Measurements from ENCODE around the gene FBH1. TPM values are rescaled to one million over a fixed set of nuclear protein-coding genes. Genes with fewer than 3 reads are reported as not detected.
"Not testable (repeated sequence)": the region's sequence is repeated elsewhere in the genome, so short reads cannot be mapped to it uniquely, and the experiment has no call there.

The FBH1 gene
- total RNA-seq, 1 experiment from 2014 or later, result 72.1 TPM

GRCh38 chr10:5930272-5930671 is 40.2 kb downstream of the FBH1 start:
- H3K4me3 ChIP-seq (ENCODE audit: insufficient read depth, low read depth, low read length), result no peak overlapping the region
- DNase-seq, result no peak
- H3K36me3 ChIP-seq (replicated peaks; ENCODE audit: control insufficient read depth, insufficient read depth, low read length), result peaks cover 31% of the 10 kb centered on the region
- no peaks in the 10 kb centered on the region for H3K27me3 ChIP-seq (ENCODE audit: control insufficient read depth, insufficient read depth, low read length)

GRCh38 chr10:5932345-5932744 is 42.3 kb downstream of the FBH1 start:
- Histone ChIP-seq H3K36me3 (replicated peaks; ENCODE audit: control insufficient read depth, insufficient read depth, low read length) (peaks cover 30% of the 10 kb centered on the region), H3K4me3 (ENCODE audit: insufficient read depth, low read depth, low read length) (no peak overlapping the region), H3K27me3 (ENCODE audit: control insufficient read depth, insufficient read depth, low read length) (no peaks in the 10 kb centered on the region)
- DNase-seq, result no peak

GRCh38 chr10:5933909-5934546 is 44.0 kb downstream of the FBH1 start:
- no peaks in the 10 kb centered on the region for H3K27me3 ChIP-seq (ENCODE audit: control insufficient read depth, insufficient read depth, low read length)
- H3K36me3 ChIP-seq (replicated peaks; ENCODE audit: control insufficient read depth, insufficient read depth, low read length), result peaks cover 25% of the 10 kb centered on the region

GRCh38 chr10:5935628-5936027 is 45.6 kb downstream of the FBH1 start:
- no peak for DNase-seq
- no peaks in the 10 kb centered on the region for H3K27me3 ChIP-seq (ENCODE audit: control insufficient read depth, insufficient read depth, low read length)
- H3K4me3 ChIP-seq (ENCODE audit: insufficient read depth, low read depth, low read length), result no peak overlapping the region
- H3K36me3 ChIP-seq (replicated peaks; ENCODE audit: control insufficient read depth, insufficient read depth, low read length), result peaks cover 16% of the 10 kb centered on the region

More at GRCh38 chr10:5933909-5934546, 44.0 kb downstream of the FBH1 start:
- H3K4me3 ChIP-seq (ENCODE audit: insufficient read depth, low read depth, low read length), result no peak overlapping the region
- DNase-seq, result no peak

GRCh38 chr10:5937016-5937415 is 47.0 kb downstream of the FBH1 start:
- H3K4me3 ChIP-seq (ENCODE audit: insufficient read depth, low read depth, low read length), result no peak overlapping the region
- DNase-seq, result no peak
- no peaks in the 10 kb centered on the region for H3K27me3 ChIP-seq (ENCODE audit: control insufficient read depth, insufficient read depth, low read length)
- H3K36me3 ChIP-seq (replicated peaks; ENCODE audit: control insufficient read depth, insufficient read depth, low read length), result peaks cover 14% of the 10 kb centered on the region

DNA sequence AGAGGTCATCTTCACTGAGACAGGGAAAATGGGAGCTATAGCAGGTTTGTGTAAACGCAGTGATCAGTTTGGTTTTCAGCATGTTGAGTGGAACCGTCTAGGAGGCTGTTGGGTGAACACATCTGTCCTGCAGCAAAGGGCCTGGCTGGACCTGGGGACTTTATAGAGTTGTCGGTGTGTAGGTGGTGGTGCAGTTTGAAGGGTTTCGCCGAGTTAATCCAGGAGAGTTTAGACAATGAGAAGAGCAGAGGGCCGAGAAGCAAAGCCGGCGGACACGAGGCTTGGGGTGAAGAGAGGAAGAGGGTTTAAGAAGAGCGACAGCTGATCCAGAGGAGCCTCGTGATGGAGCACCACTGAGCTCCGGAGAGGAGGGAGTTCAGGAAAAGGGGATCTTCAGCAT is 48.2 kb downstream of the FBH1 start:
- DNase-seq, result no peak
- Histone ChIP-seq H3K4me3 (ENCODE audit: insufficient read depth, low read depth, low read length) (no peak overlapping the region), H3K36me3 (replicated peaks; ENCODE audit: control insufficient read depth, insufficient read depth, low read length) (peaks cover 14% of the 10 kb centered on the region), H3K27me3 (ENCODE audit: control insufficient read depth, insufficient read depth, low read length) (no peaks in the 10 kb centered on the region)

DNA sequence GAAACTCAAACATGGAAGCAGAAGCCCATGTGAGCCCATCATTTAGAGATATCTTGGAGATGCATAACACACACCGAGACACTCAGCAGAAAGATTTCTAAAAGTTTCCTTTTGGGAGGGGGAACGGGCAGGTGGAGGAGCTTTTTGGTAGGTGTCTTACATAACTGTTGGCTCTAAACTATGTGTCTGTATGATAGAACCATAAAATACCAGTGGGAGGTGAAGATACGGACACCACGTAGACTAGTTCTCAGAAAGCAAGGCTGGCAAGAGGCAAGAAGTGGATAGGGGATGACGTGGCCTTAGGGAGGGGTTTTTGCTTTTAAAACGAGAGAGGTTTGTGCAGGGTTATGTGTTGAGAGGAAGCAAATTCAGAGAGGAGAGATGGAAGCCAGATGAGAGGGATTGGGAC is 50.8 kb downstream of the FBH1 start:
- H3K4me3 ChIP-seq (ENCODE audit: insufficient read depth, low read depth, low read length), result no peak overlapping the region
- H3K27me3 ChIP-seq (ENCODE audit: control insufficient read depth, insufficient read depth, low read length), result no peaks in the 10 kb centered on the region
- H3K36me3 ChIP-seq (replicated peaks; ENCODE audit: control insufficient read depth, insufficient read depth, low read length), result peaks cover 13% of the 10 kb centered on the region
- no peak for DNase-seq

DNA sequence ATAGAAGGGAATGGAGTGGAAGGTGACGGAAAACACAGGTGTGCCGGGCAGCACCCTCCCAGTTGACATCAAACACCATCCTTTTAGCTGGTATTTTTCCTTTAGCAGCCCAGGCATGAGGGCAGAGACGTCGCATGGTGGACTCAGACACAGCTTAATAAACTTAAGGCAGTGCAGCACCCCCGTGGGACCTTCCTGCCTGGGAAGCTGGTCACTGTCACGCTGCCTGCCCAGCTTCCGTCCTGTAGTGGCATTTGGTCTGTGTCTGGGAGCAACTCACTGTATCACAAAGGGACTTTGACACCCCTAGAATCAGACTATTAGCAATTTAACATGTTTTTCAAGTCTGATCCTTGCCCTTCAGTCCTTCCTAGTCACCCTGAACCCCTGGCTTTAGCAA is 51.5 kb downstream of the FBH1 start:
- no peak for DNase-seq
- Histone ChIP-seq H3K36me3 (replicated peaks; ENCODE audit: control insufficient read depth, insufficient read depth, low read length) (peaks cover 7% of the 10 kb centered on the region), H3K27me3 (ENCODE audit: control insufficient read depth, insufficient read depth, low read length) (no peaks in the 10 kb centered on the region), H3K4me3 (ENCODE audit: insufficient read depth, low read depth, low read length) (no peak overlapping the region)

DNA sequence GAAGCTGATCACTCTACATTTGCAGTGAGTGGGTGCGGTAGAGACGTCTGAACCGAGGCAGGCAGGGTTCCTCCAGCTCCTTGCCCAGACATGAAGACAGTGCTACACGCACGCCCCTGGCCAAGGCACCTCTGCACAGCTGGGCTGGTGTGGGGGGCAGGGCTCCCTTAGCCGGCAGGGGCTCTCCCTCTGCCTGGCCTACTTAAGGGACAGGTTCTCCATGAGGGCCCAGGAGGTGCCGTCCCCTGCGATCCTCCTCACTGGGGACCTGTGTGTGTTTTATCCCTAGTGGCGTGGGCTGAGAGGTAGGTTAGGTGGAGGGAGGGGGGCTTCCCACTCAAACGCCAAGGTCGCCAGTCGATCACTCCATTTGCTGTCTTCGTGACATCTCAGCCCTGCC is 52.0 kb downstream of the FBH1 start:
- Histone ChIP-seq H3K36me3 (replicated peaks; ENCODE audit: control insufficient read depth, insufficient read depth, low read length) (peaks cover 4% of the 10 kb centered on the region), H3K4me3 (ENCODE audit: insufficient read depth, low read depth, low read length) (no peak overlapping the region), H3K27me3 (ENCODE audit: control insufficient read depth, insufficient read depth, low read length) (no peaks in the 10 kb centered on the region)
- peak; percentile 57 for DNase-seq

DNA sequence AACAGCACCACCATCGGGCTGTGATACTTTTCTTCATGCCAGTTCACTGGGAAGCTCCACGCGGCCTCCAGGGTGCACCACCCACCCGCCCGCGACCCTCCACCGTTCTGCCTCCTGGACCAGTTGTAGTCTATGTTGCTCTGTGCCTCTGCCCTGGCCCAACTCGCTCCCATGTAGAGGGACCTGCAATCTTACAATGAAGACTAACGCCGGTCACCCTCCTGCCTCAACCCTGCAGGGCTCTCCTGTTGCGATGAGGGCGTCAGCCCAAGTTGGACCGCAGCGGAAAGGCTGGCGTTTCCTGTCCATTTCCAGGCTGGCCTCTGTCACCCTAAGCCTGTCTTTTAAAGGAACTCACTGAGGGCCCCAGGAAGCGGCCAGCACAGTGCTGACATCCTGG is 52.4 kb downstream of the FBH1 start:
- no peak overlapping the region for H3K4me3 ChIP-seq (ENCODE audit: insufficient read depth, low read depth, low read length)
- peaks cover 3% of the 10 kb centered on the region for H3K36me3 ChIP-seq (replicated peaks; ENCODE audit: control insufficient read depth, insufficient read depth, low read length)
- DNase-seq, result peak; percentile 49
- no peaks in the 10 kb centered on the region for H3K27me3 ChIP-seq (ENCODE audit: control insufficient read depth, insufficient read depth, low read length)

GRCh38 chr10:5943536-5943935 is 53.5 kb downstream of the FBH1 start:
- H3K4me3 ChIP-seq (ENCODE audit: insufficient read depth, low read depth, low read length), result no peak overlapping the region
- no peaks in the 10 kb centered on the region for H3K27me3 ChIP-seq (ENCODE audit: control insufficient read depth, insufficient read depth, low read length)
- no peaks in the 10 kb centered on the region for H3K36me3 ChIP-seq (replicated peaks; ENCODE audit: control insufficient read depth, insufficient read depth, low read length)
- DNase-seq, result peak; percentile 79

DNA sequence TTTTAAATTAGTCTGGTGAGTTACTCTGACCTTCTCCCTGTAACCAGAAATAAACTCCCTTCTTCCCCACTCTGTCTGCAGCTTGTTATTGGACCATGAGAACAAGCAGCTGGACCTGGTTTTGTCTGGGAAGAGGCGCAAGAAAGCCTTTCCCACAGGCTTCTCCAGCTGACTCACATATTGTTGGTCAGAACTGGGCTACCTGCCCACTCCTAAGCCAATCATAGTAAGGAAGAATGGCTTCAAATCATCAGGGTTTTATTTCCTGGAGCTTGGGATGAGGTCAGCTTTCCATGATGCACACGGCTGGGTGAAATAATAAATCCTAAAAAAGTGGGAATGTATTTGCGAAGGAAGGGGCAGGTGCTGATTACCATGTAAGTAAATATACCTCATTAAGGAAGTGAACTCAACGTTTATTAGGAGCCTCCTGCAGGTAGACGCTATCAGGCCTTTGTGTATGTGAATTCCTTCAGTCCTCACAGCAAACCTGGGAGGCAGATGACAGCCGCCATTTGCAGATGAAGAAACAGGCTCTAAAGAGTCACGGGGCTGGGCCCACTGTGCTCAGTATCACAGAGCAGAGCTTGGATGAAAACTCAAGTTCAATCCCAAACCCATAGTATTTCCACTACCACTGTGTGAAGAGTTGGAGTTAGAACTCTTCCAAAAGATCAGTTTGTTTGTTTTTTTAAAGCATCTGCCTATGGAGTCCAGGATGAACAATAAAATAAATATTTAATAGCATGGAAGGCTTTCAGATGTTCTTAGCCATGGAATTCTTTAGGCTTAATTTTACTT is 54.5 kb downstream of the FBH1 start:
- Histone ChIP-seq H3K27me3 (ENCODE audit: control insufficient read depth, insufficient read depth, low read length) (no peaks in the 10 kb centered on the region), H3K36me3 (replicated peaks; ENCODE audit: control insufficient read depth, insufficient read depth, low read length) (no peaks in the 10 kb centered on the region), H3K4me3 (ENCODE audit: insufficient read depth, low read depth, low read length) (no peak overlapping the region)
- DNase-seq, result no peak

GRCh38 chr10:5945190-5945509 is 55.1 kb downstream of the FBH1 start:
- no peaks in the 10 kb centered on the region for H3K36me3 ChIP-seq (replicated peaks; ENCODE audit: control insufficient read depth, insufficient read depth, low read length)
- no peaks in the 10 kb centered on the region for H3K27me3 ChIP-seq (ENCODE audit: control insufficient read depth, insufficient read depth, low read length)
- DNase-seq, result peak; percentile 61
- no peak overlapping the region for H3K4me3 ChIP-seq (ENCODE audit: insufficient read depth, low read depth, low read length)

- Histone ChIP-seq H3K4me3 (ENCODE audit: insufficient read depth, low read depth, low read length) (no peak overlapping the region), H3K27me3 (ENCODE audit: control insufficient read depth, insufficient read depth, low read length) (no peaks in the 10 kb centered on the region), H3K36me3 (replicated peaks; ENCODE audit: control insufficient read depth, insufficient read depth, low read length) (no peaks in the 10 kb centered on the region)
- DNase-seq, result peak; percentile 65
These were observed 55.7 kb downstream of the FBH1 start for GRCh38 chr10:5945561-5946418.

DNA sequence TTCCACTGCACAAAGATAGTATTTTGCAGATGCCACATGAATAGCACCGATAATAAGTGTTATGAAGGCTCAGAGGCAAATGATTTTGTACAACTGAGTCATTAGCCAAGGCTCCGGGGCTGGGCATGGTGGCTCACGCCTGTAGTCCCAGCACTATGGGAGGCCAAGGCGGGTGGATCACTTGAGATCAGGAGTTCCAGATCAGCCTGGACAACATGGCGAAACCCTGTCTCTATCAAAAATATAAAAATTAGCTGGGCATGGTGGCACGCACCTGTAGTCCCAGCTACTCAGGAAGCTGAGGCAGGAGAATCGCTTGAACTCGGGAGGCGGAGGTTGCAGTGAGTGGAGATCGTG is 56.4 kb downstream of the FBH1 start:
- H3K27me3 ChIP-seq (ENCODE audit: control insufficient read depth, insufficient read depth, low read length); H3K4me3 ChIP-seq (ENCODE audit: insufficient read depth, low read depth, low read length); DNase-seq; H3K36me3 ChIP-seq (replicated peaks; ENCODE audit: control insufficient read depth, insufficient read depth, low read length): not testable (repeated sequence)
